Right lobe of liver (tissue), 4 donors: ENCODE measurements around the gene PPP1R14C.

Experiments
- POLR2A ChIP-seq: fragments of 450-650 bp; IDR thresholded peaks from one replicate; pipeline ENCODE4 v1.6.1; 2017; ENCODE audit warnings: antibody characterized with exemption, mild to moderate bottlenecking
- TF ChIP-seq, protein P1 (sequence below), 4 donors: fragments of 200-600 bp in 3 of 4; fragments of 450-650 bp in 1 of 4; IDR thresholded peaks; one replicate each; pipeline versions ENCODE4 v1.5.1 to v1.8.0; 2016 to 2022; ENCODE audit warnings: antibody characterized with exemption in 4 of 4, mild to moderate bottlenecking in 2 of 4
- donor health status: DM: no; HTN: no; CAD: no.
- donor health status: DM: no; HTN: no; CAD: no.
- donor health status: DM: no; HTN: yes; CAD: no.

GRCh38 chr6:150183105-150183504 lies 40.3 kb downstream of the PPP1R14C start:
- TF ChIP-seq, protein P1, sequence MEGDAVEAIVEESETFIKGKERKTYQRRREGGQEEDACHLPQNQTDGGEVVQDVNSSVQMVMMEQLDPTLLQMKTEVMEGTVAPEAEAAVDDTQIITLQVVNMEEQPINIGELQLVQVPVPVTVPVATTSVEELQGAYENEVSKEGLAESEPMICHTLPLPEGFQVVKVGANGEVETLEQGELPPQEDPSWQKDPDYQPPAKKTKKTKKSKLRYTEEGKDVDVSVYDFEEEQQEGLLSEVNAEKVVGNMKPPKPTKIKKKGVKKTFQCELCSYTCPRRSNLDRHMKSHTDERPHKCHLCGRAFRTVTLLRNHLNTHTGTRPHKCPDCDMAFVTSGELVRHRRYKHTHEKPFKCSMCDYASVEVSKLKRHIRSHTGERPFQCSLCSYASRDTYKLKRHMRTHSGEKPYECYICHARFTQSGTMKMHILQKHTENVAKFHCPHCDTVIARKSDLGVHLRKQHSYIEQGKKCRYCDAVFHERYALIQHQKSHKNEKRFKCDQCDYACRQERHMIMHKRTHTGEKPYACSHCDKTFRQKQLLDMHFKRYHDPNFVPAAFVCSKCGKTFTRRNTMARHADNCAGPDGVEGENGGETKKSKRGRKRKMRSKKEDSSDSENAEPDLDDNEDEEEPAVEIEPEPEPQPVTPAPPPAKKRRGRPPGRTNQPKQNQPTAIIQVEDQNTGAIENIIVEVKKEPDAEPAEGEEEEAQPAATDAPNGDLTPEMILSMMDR (IDR thresholded peaks at IDR 0.05): no peak
- TF ChIP-seq POLR2A: no peak
